Thyroid gland (tissue), 4 donors: Measurements from ENCODE around the gene MPP3.

Experiments used
- POLR2A ChIP-seq, 2 donors: fragments of 450-650 bp; IDR thresholded peaks; one replicate each; pipeline ENCODE4 v1.6.1; 2017; ENCODE audit warnings: antibody characterized with exemption in 2 of 2, mild to moderate bottlenecking in 2 of 2, moderate library complexity in 1 of 2
- TF ChIP-seq, protein P1 (sequence below), 6 experiments: fragments of 200-600 bp in 3 of 6; fragments of 450-650 bp in 3 of 6; sonication (generic) in 3 of 6; IDR thresholded peaks; one replicate each; pipeline ENCODE4 v1.5.1; 2016 to 2019; ENCODE audit warnings: antibody characterized with exemption in 6 of 6, mild to moderate bottlenecking in 2 of 6, inconsistent platforms in 1 of 6, moderate library complexity in 1 of 6

DNA sequence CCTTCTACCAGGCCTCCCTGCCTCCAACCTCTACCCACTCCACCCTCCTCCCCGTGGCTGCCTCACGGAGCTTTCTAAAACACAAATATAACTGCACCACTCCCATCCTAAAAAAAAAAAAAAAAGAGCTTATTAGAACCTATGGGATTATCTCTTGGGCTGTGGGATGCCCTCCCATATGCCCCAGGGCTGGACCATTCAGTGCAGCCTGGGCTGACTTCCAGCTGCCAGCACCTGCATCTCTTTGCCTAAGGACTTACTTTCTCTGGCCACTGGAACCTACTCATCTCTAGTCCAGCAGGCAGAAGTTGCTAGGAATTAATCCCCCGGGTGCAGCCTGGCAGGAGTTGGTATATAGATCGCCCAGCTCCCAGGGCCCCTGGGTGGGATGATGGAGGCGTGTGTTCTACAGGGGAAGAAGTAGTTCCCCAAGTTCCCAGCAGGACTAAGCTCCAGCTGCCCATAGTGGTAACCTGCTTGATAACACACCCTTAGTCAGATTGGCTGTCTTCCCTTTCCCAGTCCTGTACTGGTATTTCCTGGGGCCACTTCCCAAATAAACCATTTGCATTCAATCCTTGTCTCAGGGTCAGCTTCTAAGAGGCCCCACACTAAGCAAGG lies 10.3 kb downstream of the MPP3 start:
- TF ChIP-seq, protein P1, sequence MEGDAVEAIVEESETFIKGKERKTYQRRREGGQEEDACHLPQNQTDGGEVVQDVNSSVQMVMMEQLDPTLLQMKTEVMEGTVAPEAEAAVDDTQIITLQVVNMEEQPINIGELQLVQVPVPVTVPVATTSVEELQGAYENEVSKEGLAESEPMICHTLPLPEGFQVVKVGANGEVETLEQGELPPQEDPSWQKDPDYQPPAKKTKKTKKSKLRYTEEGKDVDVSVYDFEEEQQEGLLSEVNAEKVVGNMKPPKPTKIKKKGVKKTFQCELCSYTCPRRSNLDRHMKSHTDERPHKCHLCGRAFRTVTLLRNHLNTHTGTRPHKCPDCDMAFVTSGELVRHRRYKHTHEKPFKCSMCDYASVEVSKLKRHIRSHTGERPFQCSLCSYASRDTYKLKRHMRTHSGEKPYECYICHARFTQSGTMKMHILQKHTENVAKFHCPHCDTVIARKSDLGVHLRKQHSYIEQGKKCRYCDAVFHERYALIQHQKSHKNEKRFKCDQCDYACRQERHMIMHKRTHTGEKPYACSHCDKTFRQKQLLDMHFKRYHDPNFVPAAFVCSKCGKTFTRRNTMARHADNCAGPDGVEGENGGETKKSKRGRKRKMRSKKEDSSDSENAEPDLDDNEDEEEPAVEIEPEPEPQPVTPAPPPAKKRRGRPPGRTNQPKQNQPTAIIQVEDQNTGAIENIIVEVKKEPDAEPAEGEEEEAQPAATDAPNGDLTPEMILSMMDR (IDR thresholded peaks at IDR 0.05) = no peak
- no peak for TF ChIP-seq POLR2A (IDR thresholded peaks at IDR 0.05)
